HG03103 (cell line): ENCODE measurements around the gene ARID1A.
"Not testable (repeated sequence)": the region's sequence is repeated elsewhere in the genome, so short reads cannot be mapped to it uniquely, and the experiment has no call there.

ENCODE experiments used
- ATAC-seq: cut with Tn5 transposase; IDR thresholded peaks from one replicate; pipeline ENCODE4 v1.9.1; 2021; ENCODE audit warnings: low read depth; ENCODE audit not compliant: unreplicated experiment

Gene ARID1A

DNA sequence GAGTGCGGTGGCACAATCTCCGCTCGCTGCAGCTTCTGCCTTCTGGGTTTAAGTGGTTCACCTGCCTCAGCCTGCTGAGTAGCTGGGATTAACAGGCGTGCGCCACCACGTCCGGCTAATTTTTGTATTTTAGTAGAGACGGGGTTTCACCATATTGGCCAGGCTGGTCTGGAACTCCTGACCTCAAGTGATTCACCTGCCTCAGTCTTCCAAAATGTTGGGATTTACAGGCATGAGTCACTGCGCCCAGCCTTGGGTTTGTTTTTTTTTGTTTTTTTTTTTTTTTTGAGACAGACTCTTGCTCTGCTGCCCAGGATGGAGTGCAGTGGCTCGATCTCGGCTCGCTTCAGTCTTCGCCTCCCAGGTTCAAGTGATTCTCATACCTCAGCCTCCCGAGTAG, 30.1 kb downstream of the ARID1A start:
- ATAC-seq: not testable (repeated sequence)

DNA sequence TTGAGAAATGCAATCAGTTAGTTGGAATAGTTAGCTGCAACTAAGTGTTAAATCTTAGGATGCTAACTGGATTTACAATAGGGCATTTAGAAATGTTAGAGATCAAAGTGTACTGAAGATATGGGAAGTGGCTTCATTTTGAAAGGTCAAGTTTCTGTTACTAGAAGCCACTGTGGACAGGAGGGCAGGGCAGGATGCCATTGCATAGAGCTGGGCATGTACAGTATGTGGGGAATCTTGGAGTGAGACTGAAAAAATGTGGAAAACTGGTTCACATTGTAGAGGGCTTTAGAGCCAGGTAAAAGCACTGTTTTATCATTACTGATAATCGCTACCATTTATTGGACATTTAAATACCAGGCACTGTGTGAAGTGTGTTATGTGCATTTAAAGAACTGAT, 31.0 kb downstream of the ARID1A start:
- no peak for ATAC-seq

GRCh38 chr1:26727476-26727875, 31.7 kb downstream of the ARID1A start:
- no peak for ATAC-seq

GRCh38 chr1:26728645-26729044, 32.8 kb downstream of the ARID1A start:
- no peak for ATAC-seq

- no peak for ATAC-seq
Observed at GRCh38 chr1:26729633-26730032, 33.8 kb downstream of the ARID1A start.

- no peak for ATAC-seq
Observed at GRCh38 chr1:26730695-26731094, 34.9 kb downstream of the ARID1A start.

DNA sequence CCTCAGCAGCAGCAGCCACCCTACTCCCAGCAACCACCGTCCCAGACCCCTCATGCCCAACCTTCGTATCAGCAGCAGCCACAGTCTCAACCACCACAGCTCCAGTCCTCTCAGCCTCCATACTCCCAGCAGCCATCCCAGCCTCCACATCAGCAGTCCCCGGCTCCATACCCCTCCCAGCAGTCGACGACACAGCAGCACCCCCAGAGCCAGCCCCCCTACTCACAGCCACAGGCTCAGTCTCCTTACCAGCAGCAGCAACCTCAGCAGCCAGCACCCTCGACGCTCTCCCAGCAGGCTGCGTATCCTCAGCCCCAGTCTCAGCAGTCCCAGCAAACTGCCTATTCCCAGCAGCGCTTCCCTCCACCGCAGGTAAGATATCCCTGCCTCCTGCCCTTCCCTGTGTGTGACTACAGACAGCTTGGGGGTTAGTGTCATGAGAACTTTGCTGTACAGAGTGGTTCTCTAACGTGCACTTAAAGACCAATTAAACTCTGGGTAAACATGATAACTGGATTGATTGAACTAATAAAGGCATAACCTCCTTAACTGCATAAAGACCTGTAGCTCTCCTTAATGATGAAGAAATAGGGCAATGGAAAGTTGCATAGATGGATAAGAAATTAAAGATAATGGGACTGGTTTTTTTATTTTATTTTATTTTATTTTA, 35.6 kb downstream of the ARID1A start:
- ATAC-seq: no peak

GRCh38 chr1:26733392-26733791, 37.6 kb downstream of the ARID1A start:
- no peak for ATAC-seq

DNA sequence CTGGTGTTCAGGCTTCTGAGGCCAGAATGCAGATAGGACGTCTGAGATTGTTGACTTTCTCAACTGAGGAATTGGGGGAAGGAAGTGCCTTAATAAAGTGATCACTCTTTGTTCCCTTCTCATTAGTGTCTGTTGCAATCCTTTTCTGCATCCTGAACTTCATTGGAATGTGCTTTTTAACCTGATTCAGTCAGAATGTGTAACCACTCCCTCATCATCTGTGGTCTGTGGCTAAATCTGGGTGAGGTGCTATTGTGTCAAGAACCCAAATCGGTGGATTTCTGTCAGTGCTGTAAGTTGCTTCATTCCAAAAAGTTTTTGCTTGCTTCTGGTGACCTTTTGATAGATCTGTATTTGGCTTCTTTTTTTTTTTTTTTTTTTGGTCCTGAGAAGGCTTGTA, 38.2 kb downstream of the ARID1A start:
- ATAC-seq: no peak

- ATAC-seq: no peak
Observed at GRCh38 chr1:26734501-26735058, 38.8 kb downstream of the ARID1A start.

DNA sequence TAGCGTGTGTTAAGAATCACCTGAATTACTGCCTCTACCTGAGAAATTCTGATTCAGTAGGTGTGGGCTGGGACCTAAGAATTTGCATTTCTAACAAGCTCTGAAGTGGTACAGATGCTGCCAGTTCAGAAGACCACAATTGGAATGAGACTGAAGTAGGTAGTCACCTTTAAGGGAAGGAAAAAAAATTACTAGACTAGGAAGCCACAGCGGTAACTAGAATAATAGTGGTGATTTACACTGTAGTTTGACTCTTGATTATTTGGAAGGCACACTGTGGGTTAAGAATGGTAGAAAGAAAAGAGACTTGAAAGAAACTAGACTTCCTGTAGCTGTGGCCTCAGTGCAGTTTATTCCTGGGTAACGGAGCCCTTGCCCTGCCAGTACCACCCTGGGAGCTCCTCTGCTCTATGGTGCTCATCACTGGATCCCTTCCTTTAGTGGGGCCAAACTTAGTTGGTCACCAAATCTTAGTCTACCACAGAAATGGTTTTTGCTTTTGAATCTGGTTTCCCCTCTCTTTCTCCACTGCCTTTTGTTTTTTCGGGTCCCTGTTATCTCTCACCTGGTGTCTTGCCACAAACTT, 43.6 kb downstream of the ARID1A start:
- no peak for ATAC-seq

GRCh38 chr1:26740023-26740634, 44.3 kb downstream of the ARID1A start:
- no peak for ATAC-seq

DNA sequence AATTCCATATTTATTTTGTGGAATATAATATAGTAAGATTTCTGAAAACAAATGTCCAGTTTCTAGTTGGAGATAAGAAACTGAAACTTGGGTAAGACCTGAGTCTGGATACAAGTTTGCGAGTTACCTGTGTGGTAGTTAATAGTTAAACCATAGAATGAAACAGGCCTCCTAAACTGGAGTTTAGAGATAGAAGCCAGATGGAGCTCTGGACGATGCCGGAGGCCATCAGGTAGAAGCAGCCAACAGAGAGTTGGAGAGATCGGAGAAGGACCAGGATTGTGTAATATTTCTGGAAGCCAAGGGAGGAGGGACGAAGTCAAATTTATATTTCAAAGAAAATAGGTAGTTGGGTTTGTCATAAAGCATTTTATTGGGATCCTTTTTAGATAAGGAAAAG, 45.1 kb downstream of the ARID1A start:
- no peak for ATAC-seq

GRCh38 chr1:26743426-26744059, 47.7 kb downstream of the ARID1A start:
- ATAC-seq: peak; percentile 18

- ATAC-seq: peak; percentile 93
Observed at GRCh38 chr1:26744075-26744959, 48.5 kb downstream of the ARID1A start.

GRCh38 chr1:26745191-26745590, 49.4 kb downstream of the ARID1A start:
- ATAC-seq: no peak

GRCh38 chr1:26747048-26747447, 51.2 kb downstream of the ARID1A start:
- ATAC-seq: no peak

- ATAC-seq: no peak
Observed at GRCh38 chr1:26748351-26748750, 52.5 kb downstream of the ARID1A start.

DNA sequence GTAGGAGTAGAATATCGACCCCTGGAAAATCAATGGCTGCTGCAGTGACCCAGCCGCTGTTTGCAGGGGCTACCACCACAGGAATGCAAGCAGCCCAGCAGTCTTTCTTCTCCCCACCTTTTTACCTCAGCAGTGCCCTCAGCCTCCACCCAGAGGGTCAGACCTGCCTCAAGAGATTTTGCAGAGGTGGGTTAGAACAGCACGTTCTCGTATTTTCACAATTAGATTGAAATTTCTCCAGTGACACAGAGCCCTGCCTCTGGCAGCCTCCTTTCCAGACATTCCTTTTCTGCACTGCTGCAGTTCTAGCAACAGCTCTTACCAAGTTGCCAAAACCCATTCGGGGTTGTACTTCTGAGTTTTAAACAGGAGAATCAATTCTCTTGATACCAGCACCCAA, 53.6 kb downstream of the ARID1A start:
- no peak for ATAC-seq

DNA sequence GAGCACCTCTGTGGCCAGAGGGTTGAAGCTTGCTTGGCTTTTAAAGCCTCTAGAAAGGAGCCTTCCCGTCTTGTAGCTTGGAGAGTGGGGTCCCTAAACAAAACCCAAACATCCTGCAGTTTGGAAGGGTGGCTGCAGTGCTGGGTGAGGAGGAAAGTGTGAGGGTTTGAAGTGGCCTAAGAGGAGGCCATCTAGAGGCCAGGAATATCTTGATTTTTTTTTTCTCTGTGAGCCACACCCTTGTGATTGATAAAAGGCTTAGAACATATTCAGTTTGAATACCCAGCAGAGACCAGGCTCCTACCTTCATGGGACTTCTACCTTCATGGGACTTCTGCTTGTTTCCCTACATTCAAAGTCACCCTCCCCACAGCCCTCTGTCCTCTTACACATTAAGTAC, 54.6 kb downstream of the ARID1A start:
- ATAC-seq: no peak
